GM19023 (cell line): Measurements from ENCODE around the gene SIAH1.
"Not testable (repeated sequence)": the region's sequence is repeated elsewhere in the genome, so short reads cannot be mapped to it uniquely, and the experiment has no call there.

Experiments
- ATAC-seq: cut with Tn5 transposase; IDR thresholded peaks from one replicate; pipeline ENCODE4 v1.9.1; 2021; ENCODE audit warnings: mild to moderate bottlenecking, moderate library complexity; ENCODE audit not compliant: unreplicated experiment

Gene SIAH1

DNA sequence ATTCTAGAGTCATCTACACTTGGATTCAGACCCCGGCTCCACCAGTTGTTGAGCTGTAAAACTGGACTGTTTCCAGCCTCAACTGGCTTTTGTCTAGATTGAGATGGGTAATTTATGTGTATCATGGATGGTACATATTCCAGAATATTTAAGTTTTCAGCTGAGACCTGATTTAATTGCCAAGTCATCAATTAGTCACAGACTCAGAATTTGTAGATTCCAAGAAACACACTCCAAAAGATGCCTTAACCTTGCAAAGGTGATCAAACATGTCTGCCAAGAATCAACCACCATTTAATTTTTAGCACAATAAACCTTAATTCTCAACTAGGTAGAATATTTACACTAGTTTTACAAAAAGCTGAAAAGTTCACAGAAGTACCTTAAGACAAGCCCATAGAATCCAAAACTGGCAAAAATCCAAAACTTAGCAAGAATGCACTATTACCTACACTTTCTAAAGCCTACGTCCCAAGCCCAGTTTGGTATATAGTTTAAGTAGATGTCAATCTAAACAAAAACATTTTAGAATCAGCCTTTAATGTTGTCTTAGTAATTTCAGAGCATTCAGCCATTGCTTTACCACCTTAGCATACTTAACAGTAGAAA, 17.7 kb downstream of the SIAH1 start:
- no peak for ATAC-seq

DNA sequence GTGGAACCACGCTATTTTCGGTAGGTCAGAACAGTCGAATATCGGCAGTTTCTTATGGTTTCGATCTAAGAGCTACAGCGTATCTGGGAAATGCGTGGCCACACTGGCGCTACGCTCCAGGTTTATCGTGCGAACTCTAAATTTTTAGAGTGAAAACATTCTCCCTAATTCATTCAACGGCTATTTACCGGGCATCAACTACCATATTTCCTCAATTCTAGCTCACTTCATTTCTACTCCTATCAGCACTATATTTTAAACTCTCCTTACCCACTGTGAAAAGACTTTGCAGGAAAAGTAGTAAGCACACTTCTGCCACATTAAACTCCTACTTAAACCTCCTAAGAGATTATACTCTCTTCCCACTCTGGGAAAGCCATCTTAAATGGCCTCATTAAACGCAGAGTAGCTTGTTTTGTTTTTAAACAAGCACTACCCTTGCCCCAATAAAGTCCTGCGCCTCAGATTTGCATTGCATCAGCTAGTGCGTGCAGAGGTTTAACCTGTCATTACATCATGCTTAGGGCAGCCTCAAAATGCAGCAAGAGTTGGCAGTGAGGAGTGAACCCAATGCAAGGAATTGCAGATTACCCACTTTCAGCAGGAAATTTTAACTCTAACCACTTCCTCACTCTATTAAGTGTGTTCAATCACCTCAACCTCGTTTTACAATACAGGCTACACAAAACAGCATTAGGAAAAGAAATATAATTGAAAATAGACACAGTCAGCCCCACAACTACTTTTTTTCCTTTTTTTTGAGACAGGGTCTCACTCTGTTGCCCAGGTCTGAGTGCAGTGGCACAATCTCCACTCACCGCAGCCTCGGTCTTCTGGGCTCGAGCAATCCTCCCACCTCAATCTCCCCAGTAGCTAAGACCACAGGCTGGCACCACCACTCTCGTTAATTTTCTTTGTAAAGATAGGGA, 18.8 kb downstream of the SIAH1 start:
- peak; percentile 53 for ATAC-seq

DNA sequence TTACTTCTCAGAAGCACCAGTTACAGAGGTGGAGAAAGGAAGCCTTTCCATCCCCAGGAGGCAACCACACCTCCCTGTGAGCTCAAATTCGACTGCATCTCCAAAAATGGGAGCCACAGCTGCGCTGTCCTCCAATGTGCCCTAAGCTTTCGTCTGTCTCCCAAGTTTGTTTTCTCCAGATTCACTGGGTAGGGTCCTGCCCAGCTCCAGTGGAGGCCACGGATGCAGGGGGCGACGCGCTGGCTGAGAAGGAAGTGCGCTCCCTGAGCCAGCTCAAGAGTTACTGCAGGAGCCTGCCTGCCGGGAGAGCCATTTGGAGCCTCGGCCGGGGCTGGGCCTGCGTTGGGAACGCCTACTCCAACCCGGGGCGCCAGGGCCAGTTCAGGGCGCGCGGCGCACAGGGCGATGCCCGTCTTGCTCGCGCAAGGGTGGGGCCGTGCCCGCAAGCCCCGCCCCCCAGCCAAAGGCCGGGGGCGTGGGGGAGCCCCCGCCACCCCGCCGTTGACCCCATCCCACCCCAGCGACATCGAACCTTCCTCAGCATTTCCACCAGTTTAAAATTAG, 19.5 kb downstream of the SIAH1 start:
- peak; percentile 97 for ATAC-seq

DNA sequence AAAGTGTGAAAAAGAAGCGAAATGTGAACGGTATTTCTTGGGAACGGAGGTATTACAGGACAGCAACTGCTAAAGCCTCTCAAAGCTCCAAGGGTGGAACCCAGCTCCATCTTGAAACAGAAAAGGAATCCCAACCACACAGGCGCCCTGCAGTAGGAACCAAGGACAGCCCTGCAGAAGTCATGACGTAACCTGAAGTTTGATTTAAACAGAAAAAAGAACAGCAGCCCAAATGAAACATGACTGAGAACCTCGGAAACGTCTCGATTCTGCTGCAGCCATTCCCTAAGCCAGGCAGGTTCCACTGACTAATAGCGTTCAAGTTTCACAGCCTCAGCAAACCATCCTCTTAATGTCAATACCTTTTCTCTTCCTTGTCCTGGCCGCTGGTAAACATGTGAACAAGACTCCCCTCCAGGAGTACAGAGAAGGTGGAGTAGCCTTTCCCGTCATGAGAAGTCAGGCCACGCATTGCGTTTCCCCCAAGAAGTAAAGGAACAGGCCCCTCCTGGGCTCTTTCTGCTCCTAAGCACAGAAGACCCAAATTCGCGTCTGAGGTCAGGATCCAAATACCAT, 20.1 kb downstream of the SIAH1 start:
- ATAC-seq = no peak

DNA sequence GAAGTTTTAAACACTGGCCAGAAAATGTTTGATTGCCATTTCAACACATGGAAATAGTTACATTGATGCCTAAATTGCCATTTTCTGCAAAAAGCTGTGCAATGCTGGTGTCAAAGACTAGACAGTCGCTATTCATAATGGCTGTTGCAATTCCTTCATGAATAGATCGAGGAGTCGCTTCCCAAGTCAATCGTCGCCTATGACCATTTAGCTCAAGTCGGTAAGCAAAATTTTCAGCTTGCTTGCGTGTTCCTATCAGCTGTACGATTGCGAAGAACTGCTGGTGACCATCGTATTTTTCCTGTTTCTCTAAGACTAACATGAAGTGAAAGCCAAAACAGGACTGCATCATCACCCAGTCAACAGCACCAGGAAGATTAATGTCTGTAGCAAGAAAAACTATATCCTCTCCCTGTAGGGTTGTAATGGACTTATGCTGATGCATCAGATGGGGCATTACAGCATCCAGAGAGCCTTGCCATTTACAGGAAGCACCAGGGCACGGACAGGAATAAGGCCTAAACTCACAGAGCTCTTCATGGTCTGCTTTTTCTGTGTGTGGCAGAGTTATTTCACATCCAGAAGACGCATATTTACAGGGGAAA, 23.6 kb downstream of the SIAH1 start:
- ATAC-seq = no peak

DNA sequence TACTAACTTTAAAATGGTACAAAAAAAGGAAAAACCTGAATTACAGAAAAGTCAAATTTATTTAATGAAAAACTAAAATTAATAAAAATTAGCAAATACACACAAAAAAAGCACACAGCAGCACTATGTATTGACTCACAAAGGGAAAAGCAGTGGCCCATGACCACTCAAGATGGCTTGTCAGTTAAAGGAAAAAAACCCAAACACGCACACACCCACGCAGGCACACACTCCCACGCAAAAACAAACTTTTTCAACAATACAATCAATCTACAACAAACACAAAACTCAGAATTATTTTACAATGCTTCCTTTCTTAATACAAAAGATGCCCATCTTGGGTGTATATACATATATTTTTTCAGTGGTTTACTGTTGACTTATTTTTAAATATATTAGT, 24.2 kb downstream of the SIAH1 start:
- ATAC-seq = no peak

DNA sequence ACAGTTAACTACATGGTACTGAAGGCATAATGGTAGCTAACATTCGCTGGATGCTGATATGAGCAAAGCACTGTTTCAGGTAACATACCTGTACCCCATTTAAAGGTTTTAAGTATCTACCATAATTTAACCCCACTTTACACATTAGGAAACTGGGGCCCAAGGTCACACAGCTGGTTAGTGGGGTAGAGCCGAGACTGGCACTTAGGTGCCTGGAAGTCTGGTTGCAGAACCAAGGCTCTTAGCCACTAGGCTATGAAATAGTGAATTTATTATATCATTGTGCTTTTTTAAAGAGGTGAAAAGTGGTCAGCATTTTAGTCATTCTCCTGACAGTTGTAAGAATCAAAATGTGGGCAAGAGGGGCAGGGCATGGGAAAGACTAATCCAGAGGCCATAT, 25.2 kb downstream of the SIAH1 start:
- no peak for ATAC-seq

DNA sequence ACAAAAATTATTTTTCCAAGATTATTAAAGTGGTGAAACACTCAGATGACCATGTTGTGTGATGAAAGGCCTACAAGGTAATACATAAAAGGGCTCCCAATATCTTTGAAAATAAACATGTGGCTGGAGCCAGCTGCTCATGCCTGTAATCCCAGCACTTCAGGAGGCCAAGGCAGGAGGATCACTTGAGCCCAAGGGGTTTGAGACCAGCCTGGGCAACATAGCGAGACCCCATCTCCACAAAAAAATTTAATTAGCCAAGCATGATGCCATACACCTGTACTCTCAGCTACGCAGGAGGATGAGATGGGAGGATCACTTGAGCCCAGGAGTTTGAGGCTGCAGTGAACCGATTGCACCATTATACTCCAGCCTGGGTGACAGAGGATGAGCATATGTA, 26.8 kb downstream of the SIAH1 start:
- no peak for ATAC-seq

DNA sequence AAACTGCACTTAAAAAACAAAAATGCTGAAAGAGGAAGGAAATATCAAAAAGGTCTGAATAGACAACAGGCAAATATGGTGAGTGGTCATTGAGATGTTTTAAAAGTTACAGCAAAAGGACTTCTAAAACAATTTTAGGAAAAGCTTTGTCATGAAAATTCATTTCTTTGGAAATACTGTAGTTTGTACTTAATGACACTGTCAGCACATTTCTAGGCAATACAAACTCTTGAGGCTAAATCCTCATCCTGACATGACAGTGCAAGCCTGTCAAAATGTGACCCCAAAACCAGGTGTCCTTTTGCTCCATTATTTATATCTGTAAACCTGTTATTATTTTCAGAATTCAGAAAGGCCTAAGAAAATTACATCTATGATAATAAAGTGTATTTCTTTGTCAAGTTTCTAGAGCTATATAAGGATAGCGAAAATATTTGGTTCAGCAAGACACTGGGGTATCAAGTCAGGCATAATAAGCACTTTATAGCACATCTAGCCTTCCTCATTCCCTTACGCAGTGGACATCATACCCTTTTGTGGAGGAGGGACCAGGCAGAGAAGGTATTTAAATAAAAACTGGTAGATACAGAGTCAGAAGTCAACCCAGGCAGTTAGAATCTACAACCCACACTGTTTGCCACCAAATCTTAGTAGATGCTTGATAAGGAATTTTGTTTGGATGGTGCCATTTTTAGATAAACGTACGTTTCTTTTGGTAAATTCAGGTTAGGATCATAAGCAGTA, 28.4 kb downstream of the SIAH1 start:
- ATAC-seq = no peak

DNA sequence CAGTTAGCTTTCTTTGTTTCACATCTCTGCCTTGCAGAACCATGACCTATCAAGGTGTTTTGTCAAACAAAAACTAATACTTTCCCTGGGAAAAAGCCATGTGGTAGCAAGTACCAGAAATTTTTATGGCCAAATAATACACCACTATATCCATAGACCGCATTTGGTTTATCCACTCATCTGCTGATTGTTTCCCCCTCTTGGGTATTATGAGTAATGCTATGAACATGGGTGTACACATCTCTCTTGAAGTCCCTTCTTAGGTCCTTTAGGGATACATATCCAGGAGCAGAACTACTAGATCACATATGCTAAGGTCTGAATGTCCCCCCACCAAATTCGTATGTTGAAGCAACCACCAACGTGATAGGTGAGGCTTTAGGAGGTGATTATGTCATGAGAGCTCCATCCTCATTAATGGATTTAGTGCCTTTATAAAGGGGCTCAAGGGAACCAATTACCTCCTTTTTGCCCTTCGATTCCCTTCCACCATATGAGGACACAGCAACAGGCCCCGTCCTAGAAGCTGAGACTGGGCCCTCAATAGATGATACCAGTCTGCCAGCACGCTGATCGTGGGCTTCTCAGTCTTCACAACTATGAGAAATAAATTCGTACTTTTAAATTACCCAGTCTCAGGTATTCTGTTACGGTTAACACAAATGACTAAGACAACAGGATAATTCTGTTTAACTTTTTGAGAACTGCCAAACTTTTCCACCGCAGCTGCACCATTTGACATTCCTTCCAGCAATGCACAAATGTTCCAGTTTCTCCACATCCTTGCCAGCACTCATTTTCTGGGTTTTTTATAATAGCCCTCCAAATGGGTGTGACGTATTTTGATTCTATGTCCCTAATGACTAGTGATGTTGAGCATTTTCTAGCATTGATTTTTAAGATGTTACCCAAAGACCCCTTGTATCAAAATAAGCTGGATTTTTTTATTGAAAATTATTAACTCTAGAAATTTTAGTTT, 30.0 kb downstream of the SIAH1 start:
- ATAC-seq = no peak

DNA sequence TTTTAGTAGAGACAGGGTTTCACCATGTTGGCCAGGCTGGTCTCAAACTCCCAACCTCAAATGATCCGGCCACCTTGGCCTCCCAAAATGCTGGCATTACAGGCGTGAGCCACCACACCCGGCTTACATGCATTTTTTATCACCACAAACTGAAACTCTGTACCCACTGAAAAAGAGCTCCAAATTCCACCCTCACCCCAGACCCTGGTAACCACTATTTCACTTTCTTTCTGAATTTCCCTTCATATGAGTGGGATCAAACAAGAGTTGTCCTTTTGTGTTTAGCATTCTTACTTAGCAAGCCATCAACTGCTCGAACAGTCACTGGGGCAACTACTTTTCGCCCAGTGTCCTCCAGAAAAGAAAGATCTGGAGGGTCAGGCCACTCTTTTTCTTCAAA, 30.8 kb downstream of the SIAH1 start:
- ATAC-seq = not testable (repeated sequence)

DNA sequence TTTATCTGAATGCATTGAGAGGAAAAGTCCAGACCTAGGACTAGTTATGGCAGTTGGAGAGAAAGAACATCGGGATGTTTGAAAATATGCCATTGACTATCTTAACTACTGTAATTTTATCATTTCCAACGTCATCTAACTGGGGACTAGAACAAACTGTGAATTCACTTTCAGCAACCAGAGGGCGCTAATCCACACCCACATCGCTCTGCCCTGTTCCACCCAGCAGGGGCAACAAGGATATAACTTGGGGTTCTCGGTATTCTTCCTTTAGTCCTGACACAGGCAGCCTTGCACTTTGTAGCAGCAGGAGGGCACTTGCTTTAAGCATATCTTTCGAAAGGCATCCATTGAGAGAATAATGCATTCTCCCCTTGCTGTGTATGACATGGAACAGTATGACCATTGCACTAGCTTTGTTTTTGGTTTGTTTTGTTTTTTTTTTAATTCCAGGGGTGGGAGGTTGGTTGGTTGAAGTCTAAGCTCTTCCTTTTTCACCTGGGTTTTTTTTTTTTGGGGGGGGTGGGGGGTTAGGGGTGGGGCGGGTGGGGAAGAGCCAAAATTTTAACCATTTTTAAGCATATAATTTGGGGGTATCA, 31.5 kb downstream of the SIAH1 start:
- ATAC-seq = peak; percentile 80

DNA sequence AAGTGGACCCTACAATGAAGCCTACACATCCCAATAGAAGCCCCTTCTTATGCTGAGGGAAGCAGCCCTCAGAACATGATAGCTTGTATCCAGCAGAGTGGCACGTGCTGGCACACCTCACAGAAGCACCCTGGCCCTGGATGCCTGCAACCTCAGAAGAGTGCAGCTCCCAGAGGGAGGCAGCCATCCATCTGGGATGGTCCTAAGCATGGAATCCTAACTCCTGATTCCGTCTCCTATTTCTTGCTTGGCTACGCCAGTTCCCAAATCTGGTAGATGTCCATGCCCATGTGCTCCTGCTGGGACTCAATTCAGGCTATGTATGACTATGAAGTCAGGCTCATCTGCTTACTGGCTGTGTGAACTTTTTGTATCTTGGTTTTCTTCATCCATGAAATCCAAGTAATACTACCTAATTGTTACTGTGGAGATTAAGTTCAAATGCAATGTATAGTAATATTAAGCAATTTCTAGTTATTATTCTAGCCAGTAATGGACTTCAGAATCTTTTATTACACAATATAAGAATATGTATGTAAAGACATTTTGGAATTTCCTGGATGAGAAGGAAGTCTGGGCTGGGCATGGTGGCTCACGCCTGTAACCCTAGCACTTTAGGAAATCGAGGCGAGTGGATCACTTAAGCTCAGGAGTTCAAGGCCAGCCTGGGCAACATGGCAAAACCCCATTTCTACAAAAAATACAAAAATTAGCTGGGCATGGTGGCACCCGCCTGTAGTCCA, 32.4 kb downstream of the SIAH1 start:
- no peak for ATAC-seq

DNA sequence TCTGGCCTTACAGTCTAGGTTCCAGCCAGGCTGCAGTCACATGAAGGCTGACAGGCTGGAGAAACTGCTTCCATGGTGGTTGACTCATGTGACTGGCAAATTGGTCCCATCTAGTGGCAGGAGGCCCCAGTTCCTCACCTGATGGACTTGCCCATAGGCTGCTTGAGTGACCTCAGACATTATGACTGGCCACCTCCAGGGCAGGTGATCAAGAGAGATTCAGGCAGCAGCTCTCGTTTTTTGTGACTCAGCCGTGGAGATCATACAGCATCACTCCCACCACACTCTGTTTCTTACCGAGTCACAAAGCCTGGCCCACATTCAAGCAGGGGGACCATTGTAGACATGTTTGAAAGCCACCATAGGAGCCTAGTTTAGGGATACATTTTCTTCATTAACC, 34.5 kb downstream of the SIAH1 start:
- ATAC-seq = no peak

DNA sequence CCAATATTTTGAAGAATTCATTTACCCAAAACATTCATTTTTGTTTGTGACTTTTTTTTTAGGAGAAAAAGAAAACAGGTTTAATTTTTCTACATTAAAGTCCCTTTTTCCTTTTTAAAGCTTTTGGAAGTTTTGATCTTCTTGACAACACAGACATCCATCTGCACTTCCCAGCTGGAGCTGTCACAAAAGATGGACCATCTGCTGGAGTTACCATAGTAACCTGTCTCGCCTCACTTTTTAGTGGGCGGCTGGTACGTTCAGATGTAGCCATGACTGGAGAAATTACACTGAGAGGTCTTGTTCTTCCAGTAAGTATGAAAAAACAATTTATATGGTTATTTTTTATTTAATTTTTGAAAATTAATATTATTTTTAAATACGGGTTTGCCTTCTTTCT, 37.2 kb downstream of the SIAH1 start:
- ATAC-seq = no peak

DNA sequence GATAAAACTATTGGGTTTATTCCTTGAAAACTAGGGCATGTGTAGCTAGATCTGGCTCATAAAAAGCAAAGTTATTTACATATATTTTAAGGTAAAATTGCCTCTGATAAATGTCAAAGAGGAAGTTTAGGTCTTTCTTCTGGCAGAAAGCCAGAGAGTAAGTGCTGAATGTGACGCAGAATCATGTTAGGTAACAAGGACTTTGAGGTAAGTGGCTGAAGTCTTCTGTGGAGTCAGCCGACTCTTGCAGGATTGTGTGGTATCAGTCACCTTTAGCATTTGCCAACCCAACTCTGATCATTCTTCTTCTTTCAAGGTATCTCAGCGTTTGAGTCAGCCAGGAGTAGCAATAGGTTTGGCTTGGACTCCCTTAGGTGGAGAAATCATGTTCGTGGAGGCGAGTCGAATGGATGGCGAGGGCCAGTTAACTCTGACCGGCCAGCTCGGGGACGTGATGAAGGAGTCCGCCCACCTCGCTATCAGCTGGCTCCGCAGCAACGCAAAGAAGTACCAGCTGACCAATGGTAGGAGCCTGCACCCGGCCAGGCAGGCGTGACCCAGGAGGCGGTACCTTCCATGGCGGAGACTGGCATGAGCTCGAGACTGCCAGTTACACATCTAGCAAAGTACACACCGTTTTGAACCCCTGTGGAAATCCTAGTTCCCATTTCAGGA, 37.9 kb downstream of the SIAH1 start:
- ATAC-seq = no peak

DNA sequence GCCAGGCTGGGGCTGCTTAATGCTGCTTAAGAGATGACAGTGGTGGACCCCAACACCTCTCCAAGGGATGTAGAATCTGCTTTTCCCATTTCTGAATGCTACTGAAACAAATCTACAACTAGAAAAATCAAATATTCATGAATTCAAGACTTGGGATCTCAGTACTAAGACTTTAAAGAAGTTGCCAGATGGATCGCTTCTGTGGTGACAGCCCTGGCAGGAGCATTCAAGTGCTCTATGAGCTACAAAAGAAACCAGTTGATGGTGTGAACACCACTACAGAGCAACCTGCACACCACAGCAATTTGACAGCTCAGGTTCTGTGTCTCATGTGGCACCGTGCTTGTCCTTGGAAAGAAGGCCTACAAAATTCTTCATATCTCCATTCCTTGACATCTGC, 42.6 kb downstream of the SIAH1 start:
- ATAC-seq = no peak

DNA sequence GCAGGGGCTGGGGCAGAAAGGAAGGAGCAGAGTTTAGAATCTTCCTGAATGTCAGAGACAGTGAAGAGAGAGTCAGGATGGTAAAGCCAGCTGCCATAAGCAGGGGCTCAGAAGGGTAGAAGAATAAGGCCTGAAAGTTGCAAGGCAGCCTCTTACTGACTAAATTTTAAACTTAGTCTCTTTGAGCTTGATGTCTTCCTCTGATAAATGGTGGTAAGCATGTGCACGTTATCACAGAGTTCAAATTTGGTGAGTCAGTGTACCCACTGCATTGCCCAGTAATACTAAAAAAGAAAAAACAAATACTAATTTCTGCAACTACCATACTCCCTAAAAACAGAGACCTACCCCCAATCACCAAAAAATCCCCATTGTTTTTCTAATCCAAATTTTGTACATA, 45.2 kb downstream of the SIAH1 start:
- no peak for ATAC-seq
